ENCODE measurements around the gene TAS1R2. TPM values are rescaled to one million over a fixed set of nuclear protein-coding genes. Genes with fewer than 3 reads are reported as not detected.

TAS1R2 gene
- total and polyA plus RNA-seq, 2 of the 13 experiments (the other 11 are each of a cell fraction or from before 2014, with no cell fraction given): not detected

DNA sequence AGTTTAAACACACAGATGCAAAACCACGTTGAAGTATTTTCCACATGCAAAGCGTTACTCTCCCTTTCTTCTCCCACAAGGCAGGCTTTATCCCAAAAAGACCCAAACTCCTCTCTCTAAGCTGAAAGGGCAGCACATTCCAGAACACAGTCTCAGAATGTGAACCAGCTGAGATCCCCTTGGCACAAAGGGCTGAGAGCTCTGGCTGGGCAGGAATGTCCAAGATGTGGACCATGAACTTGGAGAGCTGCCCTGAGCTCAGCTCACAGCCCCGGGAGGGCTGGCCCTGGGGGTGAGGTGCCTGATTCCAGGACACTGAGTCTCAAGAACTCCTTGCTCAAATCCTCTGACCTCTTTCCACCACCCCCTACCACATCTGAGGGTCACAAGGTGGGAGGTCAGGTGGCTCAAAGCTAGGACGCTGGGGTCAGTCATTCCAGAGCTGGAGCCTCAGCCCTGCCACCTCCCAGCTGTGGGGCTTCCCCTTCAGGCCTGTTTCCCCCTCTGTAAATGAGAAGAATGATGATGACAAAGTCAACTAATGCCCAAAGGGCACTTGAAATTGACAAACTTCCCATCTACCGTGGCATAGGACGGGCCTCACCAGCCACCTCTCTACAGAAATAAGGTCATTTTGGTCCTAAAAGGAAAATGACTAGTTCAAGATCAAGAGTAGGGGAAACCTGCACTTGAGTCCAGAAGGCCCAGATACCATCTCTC lies 31.4 kb upstream of the TAS1R2 start:
- Histone ChIP-seq H2AFZ (ENCODE audit: low read length) (no peak overlapping the region), H4K20me1 (ENCODE audit: insufficient read depth, low read length) (peaks cover 70% of the 10 kb centered on the region), H3K36me3 (replicated peaks in 1 of 2; ENCODE audit: control insufficient read depth in 1 of 2, insufficient read depth in 2 of 2, low read length in 2 of 2) (peaks cover 22 to 52% of the 10 kb centered on the region in 2 experiments), H3K9ac (ENCODE audit: insufficient read depth, low read depth, low read length) (no peak overlapping the region), H3K79me2 (ENCODE audit: insufficient read depth, low read length) (peaks cover 53% of the 10 kb centered on the region), H3K27me3 (ENCODE audit: control insufficient read depth in 1 of 2, insufficient read depth in 2 of 2, low read length in 2 of 2) (no peaks in the 10 kb centered on the region), H3K4me3 (replicated peaks in 1 of 3; ENCODE audit: insufficient read depth in 1 of 3, low read depth in 2 of 3, low read length in 3 of 3) (no peak overlapping the region), H3K4me1 (ENCODE audit: insufficient read depth, low read length) (peaks cover 54% of the 10 kb centered on the region), H3K27ac (ENCODE audit: extremely low read length, insufficient read depth, low read length) (no peak overlapping the region), H3K4me2 (ENCODE audit: low read depth, low read length) (0 out of 2 replicates have a peak overlapping the region, but pooled peaks have one; percentile 4), H3K9me3 (ENCODE audit: low read length) (no peaks in the 10 kb centered on the region)
- DNase-seq (ENCODE audit: low spot score): no peak
- no peak for ATAC-seq
- ChIA-PET CTCF (ENCODE audit: low intra/inter-chr PET ratio, low total read pairs) (no interaction called here), POLR2A (interaction anchor here (0.8 kb wide), 1 partner anchor 10 kb away, joined by 3 read pairs; no protein-coding TSS in a partner anchor)
- intact Hi-C loops (cut with micrococcal nuclease; ENCODE audit: unreplicated experiment): no loop called here
- in situ Hi-C loops (cut with HindIII; ENCODE audit: extremely low pct_ligation_motif_present, low pct_unique_long_range_greater_than_20kb): no loop called here
- no peak for TF ChIP-seq ZMYM3 (CRISPR knock-in tag; IDR thresholded peaks at IDR 0.05)
- TF ChIP-seq, protein P1, sequence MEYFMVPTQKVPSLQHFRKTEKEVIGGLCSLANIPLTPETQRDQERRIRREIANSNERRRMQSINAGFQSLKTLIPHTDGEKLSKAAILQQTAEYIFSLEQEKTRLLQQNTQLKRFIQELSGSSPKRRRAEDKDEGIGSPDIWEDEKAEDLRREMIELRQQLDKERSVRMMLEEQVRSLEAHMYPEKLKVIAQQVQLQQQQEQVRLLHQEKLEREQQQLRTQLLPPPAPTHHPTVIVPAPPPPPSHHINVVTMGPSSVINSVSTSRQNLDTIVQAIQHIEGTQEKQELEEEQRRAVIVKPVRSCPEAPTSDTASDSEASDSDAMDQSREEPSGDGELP (IDR thresholded peaks at IDR 0.05; ENCODE audit: borderline replicate concordance, low read depth): peak; percentile 12; the same call in 1 of the 2 replicates
- WGBS (ENCODE audit: low lambda C conversion rate): 67% methylated on average over 5 of the region's 6 CpGs
- no peak for FAIRE-seq
- BruUV-seq (replicated peaks): no TSS peak

DNA sequence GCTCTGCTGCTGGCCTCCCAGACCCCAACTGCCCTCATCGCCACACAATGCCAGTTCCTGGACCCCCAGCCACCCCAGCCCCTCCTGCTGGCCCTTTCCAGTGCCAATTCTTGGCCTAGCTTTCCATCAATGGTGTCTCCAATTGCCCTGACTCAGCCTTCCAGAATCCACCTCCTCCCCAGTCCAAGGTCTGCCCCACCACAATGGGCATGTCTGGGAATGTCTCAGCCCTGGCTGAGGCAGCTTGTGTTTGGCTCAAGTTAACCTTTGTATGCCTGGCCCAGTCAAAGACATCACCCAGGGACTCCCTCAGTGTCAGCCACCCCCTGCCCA lies 26.5 kb upstream of the TAS1R2 start:
- no peak overlapping the region for H2AFZ ChIP-seq (ENCODE audit: low read length)
- H3K79me2 ChIP-seq (ENCODE audit: insufficient read depth, low read length): peaks cover 8% of the 10 kb centered on the region
- no peak overlapping the region for H3K4me3 ChIP-seq (replicated peaks in 1 of 3; ENCODE audit: insufficient read depth in 1 of 3, low read depth in 2 of 3, low read length in 3 of 3)
- intact Hi-C loops (cut with micrococcal nuclease; ENCODE audit: unreplicated experiment) (no loop called here), in situ Hi-C loops (cut with HindIII; ENCODE audit: extremely low pct_ligation_motif_present, low pct_unique_long_range_greater_than_20kb) (no loop called here)
- peaks cover 7% of the 10 kb centered on the region for H3K4me1 ChIP-seq (ENCODE audit: insufficient read depth, low read length)
- TF ChIP-seq, protein P2, sequence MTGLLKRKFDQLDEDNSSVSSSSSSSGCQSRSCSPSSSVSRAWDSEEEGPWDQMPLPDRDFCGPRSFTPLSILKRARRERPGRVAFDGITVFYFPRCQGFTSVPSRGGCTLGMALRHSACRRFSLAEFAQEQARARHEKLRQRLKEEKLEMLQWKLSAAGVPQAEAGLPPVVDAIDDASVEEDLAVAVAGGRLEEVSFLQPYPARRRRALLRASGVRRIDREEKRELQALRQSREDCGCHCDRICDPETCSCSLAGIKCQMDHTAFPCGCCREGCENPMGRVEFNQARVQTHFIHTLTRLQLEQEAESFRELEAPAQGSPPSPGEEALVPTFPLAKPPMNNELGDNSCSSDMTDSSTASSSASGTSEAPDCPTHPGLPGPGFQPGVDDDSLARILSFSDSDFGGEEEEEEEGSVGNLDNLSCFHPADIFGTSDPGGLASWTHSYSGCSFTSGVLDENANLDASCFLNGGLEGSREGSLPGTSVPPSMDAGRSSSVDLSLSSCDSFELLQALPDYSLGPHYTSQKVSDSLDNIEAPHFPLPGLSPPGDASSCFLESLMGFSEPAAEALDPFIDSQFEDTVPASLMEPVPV (CRISPR knock-in tag; IDR thresholded peaks at IDR 0.05): no peak
- TF ChIP-seq ZNF34 (CRISPR knock-in tag; IDR thresholded peaks at IDR 0.05; ENCODE audit: borderline replicate concordance) (no peak), RXRA (CRISPR knock-in tag; IDR thresholded peaks at IDR 0.05) (no peak), HNRNPH1 (optimal IDR thresholded peaks at IDR 0.05; ENCODE audit: low read depth, low read length) (no peak), HNRNPLL (IDR thresholded peaks at IDR 0.05; ENCODE audit: low read depth, low read length, poor library complexity, severe bottlenecking) (no peak), TGIF2 (CRISPR knock-in tag; IDR thresholded peaks at IDR 0.05) (no peak), XRCC5 (optimal IDR thresholded peaks at IDR 0.05; ENCODE audit: low read length) (no peak), ZNF782 (CRISPR knock-in tag; IDR thresholded peaks at IDR 0.05; ENCODE audit: borderline replicate concordance) (no peak)
- BruUV-seq (replicated peaks): TSS peak; percentile 19
- H4K20me1 ChIP-seq (ENCODE audit: insufficient read depth, low read length): peaks cover 42% of the 10 kb centered on the region
- H3K27me3 ChIP-seq (ENCODE audit: control insufficient read depth in 1 of 2, insufficient read depth in 2 of 2, low read length in 2 of 2): no peaks in the 10 kb centered on the region
- FAIRE-seq (no peak), ATAC-seq (no peak), DNase-seq (ENCODE audit: low spot score) (no peak)
- ChIA-PET CTCF (ENCODE audit: low intra/inter-chr PET ratio, low total read pairs) (interaction anchor here (3.0 kb wide), 1 partner anchor 27 kb away, joined by 29 read pairs; no protein-coding TSS in a partner anchor), POLR2A (no interaction called here)
- H3K9me3 ChIP-seq (ENCODE audit: low read length): no peaks in the 10 kb centered on the region
- no peak overlapping the region for H3K27ac ChIP-seq (ENCODE audit: extremely low read length, insufficient read depth, low read length)
- H3K9ac ChIP-seq (ENCODE audit: insufficient read depth, low read depth, low read length): no peak overlapping the region
- no peak overlapping the region for H3K4me2 ChIP-seq (ENCODE audit: low read depth, low read length)
- H3K36me3 ChIP-seq (replicated peaks in 1 of 2; ENCODE audit: control insufficient read depth in 1 of 2, insufficient read depth in 2 of 2, low read length in 2 of 2): peaks cover 51 to 91% of the 10 kb centered on the region in 2 experiments
- WGBS (ENCODE audit: low lambda C conversion rate): 100% methylated on average over 1 of the region's 1 CpG

Data from HepG2 (cell line).